Hematopoietic multipotent progenitor cell treated with erythropoietin and hydrocortisone succinate and interleukin-3 and kit ligand, for 15 days (in vitro differentiated cells): Measurements from ENCODE around the gene TMEM132E.

Source experiments
- DNase-seq: peaks from one replicate; pipeline ENCODE4 v3.0.0-alpha.2; 2015; ENCODE audit warnings: low spot score

Gene TMEM132E

DNA sequence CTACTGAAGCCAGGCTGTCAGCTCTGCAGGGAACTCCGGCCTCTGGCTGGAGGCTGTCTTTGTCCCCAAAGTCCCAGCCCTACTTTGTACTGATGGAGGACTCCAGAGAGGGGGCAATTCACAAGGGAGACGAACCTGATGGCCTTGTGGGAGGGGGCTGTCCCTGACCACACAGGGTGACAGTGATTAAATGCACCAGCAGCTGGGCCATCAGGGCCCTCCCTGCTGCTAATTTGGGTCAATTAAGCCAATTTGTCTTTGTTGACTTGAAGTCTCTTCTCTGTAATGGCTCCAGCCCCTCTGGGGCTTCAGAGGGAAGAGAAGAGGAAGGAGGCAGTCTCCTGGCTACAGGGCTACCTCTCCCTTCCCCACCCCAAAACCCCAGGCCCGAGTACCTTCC is 22.0 kb downstream of the TMEM132E start:
- no peak for DNase-seq

- DNase-seq = no peak
Observed at GRCh38 chr17:34603974-34604373, 24.6 kb downstream of the TMEM132E start.

- no peak for DNase-seq
Observed at GRCh38 chr17:34606763-34607162, 27.4 kb downstream of the TMEM132E start.

- DNase-seq = no peak
Observed at GRCh38 chr17:34607917-34608316, 28.5 kb downstream of the TMEM132E start.

DNA sequence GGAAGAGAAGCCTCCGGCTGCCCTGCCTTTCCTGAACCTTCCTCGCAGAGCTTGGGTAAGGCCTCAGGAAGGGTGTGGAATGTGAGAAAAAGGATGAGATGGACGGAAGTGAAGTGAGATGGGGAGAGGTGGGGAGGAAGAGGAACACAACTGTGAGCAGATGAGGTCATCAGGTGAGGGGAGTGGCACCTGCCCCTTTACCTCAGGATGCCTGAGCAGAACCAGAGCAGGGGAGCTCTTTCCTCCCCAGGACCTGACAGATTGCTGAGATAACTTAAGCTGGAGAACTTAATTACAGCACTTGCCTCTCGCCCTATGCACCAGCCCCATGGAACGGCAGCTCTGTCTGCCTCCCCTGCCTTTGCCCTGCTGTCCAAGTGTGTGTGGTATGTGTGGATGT is 29.8 kb downstream of the TMEM132E start:
- DNase-seq = no peak

- DNase-seq = no peak
Observed at GRCh38 chr17:34610039-34610438, 30.7 kb downstream of the TMEM132E start.

DNA sequence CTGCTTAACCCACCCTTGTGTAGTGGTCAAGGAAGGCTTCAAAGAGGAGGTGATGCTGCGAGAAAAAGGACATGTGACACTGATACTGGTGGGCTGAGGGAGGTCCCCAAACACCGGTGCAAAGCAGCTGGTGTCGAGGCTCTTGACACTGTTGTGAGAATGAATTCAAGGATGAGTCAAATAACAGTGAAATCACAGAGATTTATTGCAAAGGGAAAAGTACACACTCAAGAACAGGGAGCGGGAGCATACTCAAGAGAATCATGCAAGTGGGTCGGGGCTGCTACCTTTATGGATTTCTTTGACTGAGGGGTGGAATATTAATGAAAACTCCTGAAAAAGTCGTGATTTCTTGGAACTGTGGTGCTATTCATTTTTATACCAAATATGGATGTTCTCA is 31.1 kb downstream of the TMEM132E start:
- no peak for DNase-seq

GRCh38 chr17:34613064-34614019 is 34.0 kb downstream of the TMEM132E start:
- DNase-seq = no peak

DNA sequence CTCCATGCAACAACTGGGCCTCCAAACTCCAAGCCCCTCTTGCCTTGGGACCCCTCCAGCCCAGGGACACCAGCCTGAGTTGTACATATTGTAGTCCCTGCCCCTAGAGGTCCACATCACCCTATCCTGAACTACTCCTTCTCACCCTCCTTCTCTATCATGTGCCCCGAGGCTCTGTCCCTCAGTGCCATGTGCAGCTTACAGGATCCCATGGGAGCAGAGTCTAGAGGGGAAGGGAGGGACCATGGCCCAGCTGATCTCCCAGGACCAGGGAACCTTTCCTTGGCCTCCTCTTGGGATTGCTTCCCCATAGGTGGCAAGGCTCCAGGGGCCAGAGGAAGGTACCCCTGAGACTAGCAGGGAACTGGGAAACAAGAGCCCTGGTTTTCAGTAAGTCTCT is 35.3 kb downstream of the TMEM132E start:
- no peak for DNase-seq

DNA sequence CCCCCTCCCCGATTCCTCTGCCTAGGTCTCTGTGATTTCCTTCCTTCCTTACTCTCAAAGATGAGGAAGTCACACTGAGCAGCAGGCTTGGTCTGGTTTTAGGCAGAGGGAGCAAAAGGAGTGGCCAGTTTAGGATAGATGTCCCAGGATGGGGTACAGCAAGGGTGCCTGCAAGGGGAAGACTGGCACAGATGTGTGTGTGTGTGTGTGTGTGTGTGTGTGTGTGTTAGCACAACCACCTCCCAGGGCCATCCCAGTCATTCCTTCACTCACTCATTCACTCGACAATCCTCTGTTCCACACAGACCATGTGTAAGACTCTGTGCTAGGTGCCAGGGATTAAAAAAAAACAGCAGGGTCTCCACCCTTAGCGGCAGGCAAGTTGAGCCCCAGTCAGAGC is 35.9 kb downstream of the TMEM132E start:
- no peak for DNase-seq

DNA sequence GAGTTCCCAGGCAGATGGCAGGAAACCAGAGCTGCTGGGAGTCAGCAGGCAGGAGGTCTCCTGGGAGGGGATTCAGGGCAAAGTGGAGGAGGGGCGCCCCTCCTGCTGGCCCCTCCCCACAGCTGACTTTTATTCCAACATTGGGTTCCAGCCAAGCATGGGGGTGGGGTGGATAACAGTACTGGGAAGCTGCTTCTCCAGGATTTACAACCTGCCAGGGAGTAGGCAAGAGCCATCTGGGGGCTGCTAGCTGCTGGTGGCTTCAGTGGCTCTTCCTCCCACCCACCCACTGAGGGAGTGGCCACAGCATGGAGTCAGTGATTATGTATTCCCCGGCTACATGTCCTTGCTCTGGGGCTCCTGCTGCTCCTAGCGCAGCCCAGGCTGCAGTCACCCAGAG is 36.8 kb downstream of the TMEM132E start:
- DNase-seq = no peak

DNA sequence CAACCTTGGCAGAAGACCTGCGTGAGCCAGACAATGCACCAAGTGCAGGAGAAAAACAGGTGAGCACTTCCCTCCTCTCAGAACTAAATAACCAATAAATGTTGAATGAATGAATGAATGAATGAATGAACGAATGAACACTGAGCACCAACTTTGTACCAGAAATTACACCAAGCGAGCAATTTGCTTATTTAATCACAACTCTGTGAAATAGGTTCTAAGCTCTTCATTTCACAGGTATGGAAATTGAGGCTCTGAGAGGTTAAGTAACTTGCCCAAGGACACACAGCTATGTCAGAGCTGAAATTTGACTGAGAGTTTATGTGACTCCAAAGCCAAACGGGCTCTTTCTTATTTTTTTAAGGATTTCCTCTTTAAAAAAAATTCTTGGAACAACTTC is 38.0 kb downstream of the TMEM132E start:
- DNase-seq = no peak

GRCh38 chr17:34619687-34620217 is 40.4 kb downstream of the TMEM132E start:
- no peak for DNase-seq

DNA sequence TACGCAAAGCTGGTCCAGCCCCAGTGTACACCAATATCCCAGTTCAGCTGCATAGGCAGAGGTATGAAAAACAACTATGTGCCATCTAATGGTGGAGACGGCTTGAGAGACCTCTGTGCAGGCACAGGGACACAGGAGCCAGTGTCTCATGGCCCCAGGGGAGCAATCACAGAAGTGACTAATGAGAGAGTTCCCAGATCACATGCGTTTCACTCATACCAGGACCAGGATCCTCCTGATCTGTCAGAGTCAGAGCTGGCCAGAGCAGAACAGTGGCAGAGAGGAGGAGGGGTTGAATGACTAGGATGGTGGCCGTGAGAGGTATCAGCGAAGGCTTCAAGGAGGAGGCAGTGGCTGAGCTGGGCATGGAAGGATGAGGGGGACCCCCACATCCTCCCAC is 41.1 kb downstream of the TMEM132E start:
- no peak for DNase-seq

DNA sequence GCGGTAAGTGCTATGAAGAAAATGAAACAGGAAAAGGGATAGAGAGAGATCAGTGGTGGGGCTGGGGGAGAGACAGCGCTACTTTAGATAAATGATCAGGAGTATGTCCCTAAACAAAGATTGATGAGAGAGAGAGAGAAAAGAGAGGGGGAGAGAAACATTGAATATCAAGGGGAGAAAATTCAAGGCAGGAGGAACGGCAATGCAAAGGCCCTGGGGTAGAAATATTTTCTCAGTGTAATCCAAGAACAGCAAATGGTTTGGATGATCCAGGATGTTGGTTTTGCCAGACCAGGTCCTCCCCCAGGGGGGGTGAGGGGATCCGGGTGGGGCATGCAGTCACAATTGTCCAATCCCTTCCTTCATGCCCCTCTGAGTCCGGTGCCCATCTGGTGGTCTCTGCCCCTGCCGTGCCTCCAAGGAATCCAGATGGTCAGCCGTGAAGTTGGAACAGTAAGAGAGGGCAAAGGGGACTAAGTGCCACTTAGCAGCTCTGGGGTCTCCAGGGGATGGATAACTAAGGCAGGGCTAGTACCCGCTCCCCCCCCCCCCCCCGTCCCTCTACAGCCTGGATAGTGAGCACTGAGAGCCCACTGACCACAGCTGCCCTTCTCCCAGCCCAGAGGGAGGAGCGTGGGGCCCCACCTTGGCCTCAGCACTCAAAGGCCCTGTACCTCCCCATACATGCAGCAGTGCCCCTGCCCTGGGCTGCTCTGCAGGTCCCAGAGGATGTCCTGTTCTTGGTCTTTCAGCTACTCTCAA is 43.7 kb downstream of the TMEM132E start:
- DNase-seq = no peak

- DNase-seq = no peak
Observed at GRCh38 chr17:34623856-34624766, 44.7 kb downstream of the TMEM132E start.

DNA sequence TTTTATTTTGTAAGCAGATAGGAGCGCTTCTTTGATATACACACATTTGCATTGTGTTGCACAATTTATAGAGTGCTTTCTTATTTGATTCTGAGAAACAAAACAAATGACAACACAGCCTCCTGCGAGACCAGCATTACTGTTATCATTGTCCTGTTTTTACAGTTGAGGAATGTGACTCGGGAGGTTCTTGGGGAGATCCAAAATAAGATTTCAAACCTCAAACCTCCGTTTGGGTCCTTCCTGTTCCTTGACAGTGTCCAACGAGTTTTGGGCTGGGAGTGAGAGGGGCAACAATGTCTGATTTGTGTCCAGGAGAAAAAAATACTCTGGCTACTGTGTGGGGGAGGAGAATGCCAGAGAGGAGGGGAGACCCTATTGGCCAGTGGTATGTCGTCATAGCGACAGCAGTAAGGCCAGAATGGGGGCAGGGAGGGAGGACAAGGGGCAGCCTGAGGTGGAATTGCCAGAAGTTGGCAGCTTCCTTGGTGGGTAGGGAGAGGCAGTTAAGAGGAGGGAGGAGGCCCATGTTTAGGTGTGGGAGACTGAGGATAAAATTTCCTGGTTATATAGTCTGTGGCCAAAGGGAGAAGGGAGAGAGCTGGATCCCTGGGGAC is 45.5 kb downstream of the TMEM132E start:
- no peak for DNase-seq

DNA sequence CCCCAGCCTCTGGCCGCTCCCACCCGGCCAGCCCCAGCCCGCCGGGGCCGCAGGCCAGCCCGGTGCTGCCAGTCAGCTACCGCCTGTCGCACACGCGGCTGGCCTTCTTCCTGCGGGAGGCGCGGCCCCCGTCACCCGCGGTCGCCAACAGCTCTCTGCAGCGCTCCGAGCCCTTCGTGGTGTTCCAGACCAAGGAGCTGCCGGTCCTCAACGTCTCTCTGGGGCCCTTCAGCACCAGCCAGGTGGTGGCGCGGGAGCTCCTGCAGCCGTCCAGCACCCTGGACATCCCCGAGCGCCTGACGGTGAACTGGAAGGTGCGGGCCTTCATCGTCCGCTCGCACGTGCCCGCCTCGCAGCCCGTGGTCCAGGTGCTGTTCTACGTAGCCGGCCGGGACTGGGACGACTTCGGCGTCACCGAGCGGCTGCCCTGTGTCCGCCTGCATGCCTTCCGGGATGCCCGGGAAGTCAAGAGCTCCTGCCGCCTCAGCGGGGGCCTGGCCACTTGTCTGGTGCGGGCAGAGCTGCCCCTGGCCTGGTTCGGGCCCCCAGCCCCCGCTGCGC is 46.8 kb downstream of the TMEM132E start:
- no peak for DNase-seq

- no peak for DNase-seq
Observed at GRCh38 chr17:34628879-34629278, 49.5 kb downstream of the TMEM132E start.

GRCh38 chr17:34633351-34633750 is 54.0 kb downstream of the TMEM132E start:
- no peak for DNase-seq

DNA sequence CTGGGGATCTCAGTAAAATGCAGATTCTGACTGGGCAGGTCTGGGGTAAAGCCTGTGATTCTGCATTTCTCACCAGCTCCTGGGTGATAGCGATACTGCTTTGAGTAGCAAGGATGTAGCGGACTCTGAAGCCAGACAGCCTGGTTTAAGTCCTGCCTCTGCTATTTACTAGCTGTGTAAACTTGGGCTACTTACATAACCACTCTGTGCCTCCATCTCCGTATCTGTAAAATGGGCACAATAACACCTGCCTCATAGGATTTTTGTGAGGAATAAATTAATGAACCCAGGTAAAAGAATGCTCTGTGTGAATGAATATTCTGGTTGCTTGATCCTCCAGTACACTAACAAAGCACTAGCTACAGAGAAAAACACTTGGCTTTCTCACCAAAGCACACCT is 54.4 kb downstream of the TMEM132E start:
- DNase-seq = no peak
